Ascending aorta (tissue), 2 donors: ENCODE measurements around the gene NRBF2. TPM values are rescaled to one million over a fixed set of nuclear protein-coding genes. Genes with fewer than 3 reads are reported as not detected.
A peak's percentile ranks its signal among the peaks of the same experiment; 100 is the strongest.

Experiments used
- DNase-seq, 2 donors: peaks; one replicate each; pipeline ENCODE4 v3.0.0-alpha.2; 2019; ENCODE audit warnings: low spot score in 2 of 2
- H3K27ac ChIP-seq, 2 donors: fragments of 200-600 bp; sonication (generic); one replicate each; pipeline ENCODE4 v1.5.1; 2016 to 2017; ENCODE audit warnings: mild to moderate bottlenecking in 1 of 2
- H3K27me3 ChIP-seq: fragments of 200-600 bp; sonication (generic); one replicate; pipeline ENCODE4 v1.5.1; 2017
- H3K36me3 ChIP-seq, 2 donors: fragments of 200-600 bp; sonication (generic); one replicate each; pipeline ENCODE4 v1.5.1; 2016
- H3K4me1 ChIP-seq, 2 donors: fragments of 200-600 bp; sonication (generic); one replicate each; pipeline ENCODE4 v1.5.1; 2016 to 2017; ENCODE audit warnings: mild to moderate bottlenecking in 1 of 2
- H3K4me3 ChIP-seq, 2 donors: fragments of 200-600 bp; sonication (generic); one replicate each; pipeline ENCODE4 v1.5.1; 2016 to 2017; ENCODE audit warnings: mild to moderate bottlenecking in 1 of 2
- H3K9me3 ChIP-seq, 2 donors: fragments of 200-600 bp; sonication (generic); one replicate each; pipeline ENCODE4 v1.5.1; 2016
- CTCF ChIP-seq, 3 experiments: fragments of 200-600 bp in 2 of 3; fragments of 450-650 bp in 1 of 3; sonication (generic) in 2 of 3; IDR thresholded peaks; one replicate each; pipeline ENCODE4 v1.5.1; 2016 to 2019; ENCODE audit warnings: antibody characterized with exemption in 3 of 3, mild to moderate bottlenecking in 1 of 3, moderate library complexity in 1 of 3
- intact Hi-C: fragments of 100-400 bp; cut with DNase I; formaldehyde crosslinking; loops from one replicate; pipeline ENCODE4 v1.15.1; 2023
- total RNA-seq: library from RNA; depleted of rRNA; stranded (reverse); fragments of >200 nt; gene quantifications from one replicate; pipeline ENCODE4 v1.1.0, GENCODE V29; 2016

The NRBF2 gene
- total RNA-seq, 1 donor from 2014 or later: 4.2 TPM

GRCh38 chr10:63168821-63169462 lies 35.8 kb downstream of the NRBF2 start:
- TF ChIP-seq CTCF (IDR thresholded peaks at IDR 0.05): no peak
- Histone ChIP-seq H3K4me1 (no peaks in the 10 kb centered on the region), H3K27me3 (no peaks in the 10 kb centered on the region), H3K36me3 (peaks cover 0 to 10% of the 10 kb centered on the region in 2 donors), H3K27ac (peak overlapping the region in 1 of 2 donors; percentile 26), H3K4me3 (no peak overlapping the region), H3K9me3 (no peaks in the 10 kb centered on the region)
- no peak for DNase-seq
- intact Hi-C loops: loop anchor here (5.0 kb wide), 2 partner anchors 463 to 598 kb away; no protein-coding TSS in a partner anchor

DNA sequence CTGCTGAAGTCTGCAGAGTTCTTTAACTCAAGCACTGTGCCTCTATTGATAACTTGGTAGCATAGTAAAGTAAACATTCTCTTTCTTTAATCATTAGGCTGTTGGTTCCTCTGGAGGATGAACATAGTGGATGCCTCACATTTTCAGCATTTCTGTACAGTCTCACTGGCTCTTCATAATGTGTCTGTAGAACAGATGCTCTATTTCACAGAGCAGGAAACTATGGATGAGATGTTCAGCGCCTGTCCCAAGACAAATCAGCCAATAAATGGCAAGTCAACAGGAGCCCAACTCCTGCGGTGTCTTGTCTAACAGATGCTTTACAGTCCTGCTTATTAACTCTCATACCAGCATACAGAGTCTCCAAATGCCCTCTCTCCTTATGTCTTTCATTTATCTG lies 36.5 kb downstream of the NRBF2 start:
- DNase-seq: no peak
- no peaks in the 10 kb centered on the region for H3K27me3 ChIP-seq
- H3K36me3 ChIP-seq: peaks cover 0 to 10% of the 10 kb centered on the region in 2 donors
- H3K4me1 ChIP-seq: no peaks in the 10 kb centered on the region
- no peak overlapping the region for H3K27ac ChIP-seq
- H3K9me3 ChIP-seq: no peaks in the 10 kb centered on the region
- H3K4me3 ChIP-seq: no peak overlapping the region
- intact Hi-C loops: loop anchor here (5.0 kb wide), 2 partner anchors 463 to 598 kb away; no protein-coding TSS in a partner anchor
- TF ChIP-seq CTCF (IDR thresholded peaks at IDR 0.05): no peak

- no peaks in the 10 kb centered on the region for H3K4me1 ChIP-seq
- no peaks in the 10 kb centered on the region for H3K27me3 ChIP-seq
- intact Hi-C loops: no loop called here
- H3K4me3 ChIP-seq: no peak overlapping the region
- H3K9me3 ChIP-seq: no peaks in the 10 kb centered on the region
- peak overlapping the region in 1 of 2 donors; percentile 13 for H3K27ac ChIP-seq
- DNase-seq: no peak
- H3K36me3 ChIP-seq: peaks cover 8 to 24% of the 10 kb centered on the region in 2 donors
- no peak for TF ChIP-seq CTCF (IDR thresholded peaks at IDR 0.05)
Observed at GRCh38 chr10:63171255-63171855, 38.2 kb downstream of the NRBF2 start.

DNA sequence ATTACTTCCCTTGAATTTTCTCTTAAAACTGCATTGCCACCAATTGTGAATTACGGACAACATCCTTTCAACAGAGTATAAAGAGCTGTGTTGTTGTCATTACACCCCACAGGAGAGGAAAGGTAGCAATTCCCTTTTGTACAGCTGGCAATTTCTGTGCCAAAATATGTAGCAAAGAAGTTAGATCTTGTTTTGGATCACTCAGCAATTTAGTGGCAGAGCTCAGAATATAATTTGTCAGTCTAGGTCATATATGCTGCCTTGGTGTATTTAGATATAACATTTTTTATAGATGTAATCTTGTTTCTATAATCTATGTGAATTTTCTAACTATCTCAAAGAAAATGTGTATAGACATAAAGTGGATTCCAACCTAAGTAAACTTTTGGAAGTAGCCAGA lies 38.8 kb downstream of the NRBF2 start:
- intact Hi-C loops: no loop called here
- Histone ChIP-seq H3K9me3 (no peaks in the 10 kb centered on the region), H3K36me3 (peaks cover 8 to 28% of the 10 kb centered on the region in 2 donors), H3K4me1 (no peaks in the 10 kb centered on the region), H3K27ac (no peak overlapping the region), H3K4me3 (no peak overlapping the region), H3K27me3 (no peaks in the 10 kb centered on the region)
- DNase-seq: no peak
- TF ChIP-seq CTCF (IDR thresholded peaks at IDR 0.05): no peak

DNA sequence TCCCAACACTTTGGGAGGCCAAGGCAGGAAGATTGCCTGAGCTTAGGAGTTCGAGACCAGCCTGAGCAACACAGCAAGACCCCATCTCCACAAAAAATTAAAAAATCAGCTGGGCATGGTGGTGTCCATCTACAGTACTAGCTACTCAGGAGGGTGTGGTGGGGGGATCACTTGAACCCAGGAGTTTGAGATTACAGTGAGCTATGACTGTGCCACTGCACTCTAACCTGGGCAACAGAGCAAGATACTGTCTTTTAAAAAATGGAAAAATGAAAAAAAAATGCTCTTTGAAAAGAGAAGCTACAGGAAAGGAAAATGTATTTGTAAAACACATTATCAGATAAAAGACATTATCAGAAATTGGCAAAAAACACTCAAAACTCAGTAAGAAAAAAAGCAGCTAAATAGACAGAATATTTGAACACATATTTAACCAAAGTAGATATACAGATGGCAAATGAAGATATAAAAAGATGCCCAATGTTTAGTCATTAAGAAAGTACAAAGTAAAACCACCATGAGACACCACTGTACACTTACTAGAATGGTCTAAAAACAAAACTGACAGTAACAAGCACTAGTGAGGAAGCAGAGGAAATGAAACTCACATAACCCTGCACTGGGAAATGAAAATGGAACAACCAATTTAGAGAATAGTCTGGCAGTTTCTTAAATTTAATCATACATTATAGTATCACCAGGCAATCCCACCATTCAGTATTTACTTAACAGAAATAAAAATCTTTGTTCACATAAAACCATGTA lies 40.5 kb downstream of the NRBF2 start:
- Histone ChIP-seq H3K36me3 (peaks cover 23 to 44% of the 10 kb centered on the region in 2 donors), H3K4me3 (no peak overlapping the region), H3K9me3 (no peaks in the 10 kb centered on the region), H3K4me1 (no peaks in the 10 kb centered on the region), H3K27ac (no peak overlapping the region), H3K27me3 (no peaks in the 10 kb centered on the region)
- intact Hi-C loops: no loop called here
- no peak for DNase-seq
- TF ChIP-seq CTCF (IDR thresholded peaks at IDR 0.05): no peak
